ENCODE results near the gene ASB15.

The ASB15 gene

DNA sequence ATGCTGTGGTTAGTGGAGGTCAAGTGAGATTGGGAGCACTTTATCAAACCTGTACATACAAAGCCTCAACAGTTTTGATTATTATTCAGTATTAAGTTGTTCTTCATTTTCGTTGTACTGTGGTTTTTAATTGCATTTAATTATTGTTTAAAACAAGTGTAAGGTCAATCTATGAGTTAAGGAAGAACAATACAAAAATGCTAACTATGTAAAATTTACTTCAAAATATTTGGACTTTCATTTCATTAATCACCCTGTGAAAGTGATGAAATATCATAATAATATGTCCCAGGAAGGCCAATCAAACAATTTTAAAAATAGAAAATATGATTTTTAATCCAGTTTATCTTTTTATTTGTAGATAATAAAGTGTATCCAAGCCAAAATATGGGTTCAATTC is 30.4 kb upstream of the ASB15 start:
- TF ChIP-seq POLR2A (IDR thresholded peaks at IDR 0.05; ENCODE audit: extremely low read depth, insufficient read length) = no peak
- TF ChIP-seq, protein P1, sequence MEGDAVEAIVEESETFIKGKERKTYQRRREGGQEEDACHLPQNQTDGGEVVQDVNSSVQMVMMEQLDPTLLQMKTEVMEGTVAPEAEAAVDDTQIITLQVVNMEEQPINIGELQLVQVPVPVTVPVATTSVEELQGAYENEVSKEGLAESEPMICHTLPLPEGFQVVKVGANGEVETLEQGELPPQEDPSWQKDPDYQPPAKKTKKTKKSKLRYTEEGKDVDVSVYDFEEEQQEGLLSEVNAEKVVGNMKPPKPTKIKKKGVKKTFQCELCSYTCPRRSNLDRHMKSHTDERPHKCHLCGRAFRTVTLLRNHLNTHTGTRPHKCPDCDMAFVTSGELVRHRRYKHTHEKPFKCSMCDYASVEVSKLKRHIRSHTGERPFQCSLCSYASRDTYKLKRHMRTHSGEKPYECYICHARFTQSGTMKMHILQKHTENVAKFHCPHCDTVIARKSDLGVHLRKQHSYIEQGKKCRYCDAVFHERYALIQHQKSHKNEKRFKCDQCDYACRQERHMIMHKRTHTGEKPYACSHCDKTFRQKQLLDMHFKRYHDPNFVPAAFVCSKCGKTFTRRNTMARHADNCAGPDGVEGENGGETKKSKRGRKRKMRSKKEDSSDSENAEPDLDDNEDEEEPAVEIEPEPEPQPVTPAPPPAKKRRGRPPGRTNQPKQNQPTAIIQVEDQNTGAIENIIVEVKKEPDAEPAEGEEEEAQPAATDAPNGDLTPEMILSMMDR (IDR thresholded peaks at IDR 0.05; ENCODE audit: low read depth, low read length) = no peak
- TF ChIP-seq, protein P2, sequence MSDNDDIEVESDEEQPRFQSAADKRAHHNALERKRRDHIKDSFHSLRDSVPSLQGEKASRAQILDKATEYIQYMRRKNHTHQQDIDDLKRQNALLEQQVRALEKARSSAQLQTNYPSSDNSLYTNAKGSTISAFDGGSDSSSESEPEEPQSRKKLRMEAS (IDR thresholded peaks at IDR 0.05; ENCODE audit: low read depth, low read length) = no peak
- no peak for TF ChIP-seq MYC (IDR thresholded peaks at IDR 0.05; ENCODE audit: low read depth, low read length)
- no peak for DNase-seq (ENCODE audit: low read depth)
- H3K4me3 ChIP-seq (ENCODE audit: low read depth, low read length) = no peak overlapping the region

DNA sequence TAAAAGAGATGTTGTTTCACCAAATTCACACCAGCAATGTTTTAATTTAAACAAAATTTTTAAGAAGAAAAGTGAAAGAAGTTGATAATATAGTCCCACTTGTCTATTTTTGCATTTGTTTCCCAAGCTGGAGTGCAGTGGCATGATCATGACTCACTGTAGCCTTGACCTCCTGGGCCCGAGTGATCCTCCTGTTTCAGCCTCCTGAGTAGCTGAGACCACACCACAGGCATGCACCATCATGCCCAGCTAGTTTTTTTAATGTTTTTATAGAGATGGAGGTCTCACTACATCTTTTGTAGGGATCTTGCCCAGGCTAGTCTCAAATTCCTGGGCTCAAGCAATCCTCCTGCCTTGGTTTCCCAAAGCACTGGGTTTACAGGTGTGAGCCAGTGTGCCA is 29.9 kb upstream of the ASB15 start:
- no peak overlapping the region for H3K4me3 ChIP-seq (ENCODE audit: low read depth, low read length)
- DNase-seq (ENCODE audit: low read depth) = no peak
- TF ChIP-seq, protein P1 (IDR thresholded peaks at IDR 0.05; ENCODE audit: low read depth, low read length) = no peak
- TF ChIP-seq, protein P2 (IDR thresholded peaks at IDR 0.05; ENCODE audit: low read depth, low read length) = no peak
- TF ChIP-seq POLR2A (IDR thresholded peaks at IDR 0.05; ENCODE audit: extremely low read depth, insufficient read length) (no peak), MYC (IDR thresholded peaks at IDR 0.05; ENCODE audit: low read depth, low read length) (no peak)

DNA sequence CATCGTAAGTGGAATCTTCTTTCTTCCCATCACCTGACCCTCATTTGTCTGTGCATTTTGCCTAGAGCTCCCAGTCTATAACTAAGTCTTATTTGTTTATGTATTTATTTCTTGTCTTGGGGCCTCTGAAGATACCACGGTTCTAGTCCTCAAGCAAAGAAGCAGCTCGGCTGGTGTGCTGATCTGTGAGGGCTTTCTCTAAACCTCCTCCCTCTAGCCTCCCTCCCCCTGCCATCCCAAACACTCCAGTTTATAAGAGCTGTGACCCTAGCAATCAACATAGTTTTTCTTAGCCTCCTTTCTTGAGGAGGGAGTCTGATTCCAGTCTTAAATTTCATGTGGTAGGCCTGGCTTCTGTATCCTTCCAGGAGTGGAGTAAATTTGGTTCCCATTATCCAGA is 28.3 kb upstream of the ASB15 start:
- TF ChIP-seq, protein P1 (IDR thresholded peaks at IDR 0.05; ENCODE audit: low read depth, low read length) = no peak
- no peak for TF ChIP-seq POLR2A (IDR thresholded peaks at IDR 0.05; ENCODE audit: extremely low read depth, insufficient read length)
- no peak for TF ChIP-seq MYC (IDR thresholded peaks at IDR 0.05; ENCODE audit: low read depth, low read length)
- DNase-seq (ENCODE audit: low read depth) = no peak
- H3K4me3 ChIP-seq (ENCODE audit: low read depth, low read length) = no peak overlapping the region

DNA sequence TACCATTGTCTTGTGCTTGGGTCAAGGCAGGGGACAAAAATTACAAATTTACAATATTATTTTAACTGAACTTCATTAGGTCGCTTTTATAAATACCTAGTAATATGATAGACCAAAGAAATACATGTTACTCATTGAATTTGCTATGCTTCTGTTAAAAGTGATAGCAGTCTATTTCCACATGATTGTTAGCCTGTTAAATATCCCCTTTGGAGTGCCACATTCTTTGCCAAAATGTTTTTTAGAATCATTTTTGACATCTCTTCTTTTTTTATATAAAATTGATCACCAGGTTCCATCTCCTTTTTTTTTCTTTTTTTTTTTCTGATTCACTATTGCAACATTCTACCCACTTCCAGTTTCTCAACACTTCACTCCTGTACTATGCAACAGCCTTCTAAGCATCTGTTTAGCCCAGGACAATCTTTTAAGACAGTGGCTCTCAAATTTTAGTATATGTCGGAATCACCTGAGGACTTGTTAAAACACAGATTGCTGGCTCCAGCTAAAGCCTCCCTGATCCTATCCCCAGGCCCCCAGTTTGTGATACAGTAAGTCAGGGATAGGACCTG is 27.6 kb upstream of the ASB15 start:
- TF ChIP-seq, protein P1 (IDR thresholded peaks at IDR 0.05; ENCODE audit: low read depth, low read length) = no peak
- peak; percentile 32 for DNase-seq (ENCODE audit: low read depth)
- no peak overlapping the region for H3K4me3 ChIP-seq (ENCODE audit: low read depth, low read length)

DNA sequence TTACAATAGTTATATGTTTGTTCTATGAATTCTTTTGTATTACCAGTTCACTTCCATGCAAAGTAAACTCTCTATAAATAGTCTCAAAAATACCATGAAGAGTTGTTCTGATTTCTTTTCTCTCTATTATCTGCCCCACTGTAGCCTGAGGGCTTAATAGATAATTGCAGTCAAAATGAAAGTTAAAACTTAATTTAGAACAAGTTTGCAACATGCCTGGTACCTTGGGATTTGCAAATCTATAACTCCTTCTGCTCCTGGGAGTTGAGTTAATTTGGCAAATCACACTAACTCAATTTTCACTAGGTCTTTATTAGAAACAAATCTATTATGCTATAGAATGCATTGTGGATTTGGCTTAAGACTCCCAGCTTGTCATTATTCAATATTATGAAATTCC is 22.2 kb upstream of the ASB15 start:
- TF ChIP-seq, protein P1 (IDR thresholded peaks at IDR 0.05; ENCODE audit: low read depth, low read length) = no peak
- no peak for TF ChIP-seq MYC (IDR thresholded peaks at IDR 0.05; ENCODE audit: low read depth, low read length)
- TF ChIP-seq, protein P2 (IDR thresholded peaks at IDR 0.05; ENCODE audit: low read depth, low read length) = no peak
- TF ChIP-seq POLR2A (IDR thresholded peaks at IDR 0.05; ENCODE audit: extremely low read depth, insufficient read length) = no peak
- DNase-seq (ENCODE audit: low read depth) = no peak
- H3K4me3 ChIP-seq (ENCODE audit: low read depth, low read length) = no peak overlapping the region

DNA sequence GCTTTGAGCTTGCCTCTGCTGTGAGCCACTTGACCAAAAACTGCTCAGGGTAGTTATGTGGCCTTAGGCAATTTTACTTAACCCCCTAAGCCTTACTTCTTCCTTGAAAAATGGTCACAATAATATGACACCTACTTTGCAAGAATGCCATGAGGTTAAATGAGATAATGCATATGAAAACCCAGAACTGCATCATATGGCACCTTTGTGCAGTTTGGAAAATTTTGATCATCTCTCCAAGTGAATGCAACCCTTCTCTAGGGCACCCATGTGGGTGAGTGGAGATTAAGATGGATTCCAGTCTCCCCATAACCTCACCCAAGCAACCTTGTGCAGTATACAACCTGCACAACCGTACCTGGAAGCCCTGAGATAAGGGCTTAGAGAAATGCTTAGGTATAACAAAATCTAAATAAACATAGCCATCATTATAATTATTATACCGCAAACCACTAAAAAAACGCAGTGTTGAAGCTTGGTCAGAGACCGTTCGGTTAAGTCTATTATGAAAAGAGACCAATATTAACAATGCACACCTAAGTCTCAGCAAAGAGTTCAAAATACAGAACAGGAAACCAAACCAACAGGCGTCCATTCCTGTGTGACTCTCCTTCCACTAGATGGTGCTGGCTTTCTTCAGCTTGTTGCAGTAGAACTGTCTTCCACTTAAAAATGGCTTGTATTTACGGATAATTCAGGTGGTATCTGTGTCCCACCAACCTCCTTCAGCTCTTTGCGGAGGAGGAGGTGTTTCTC is 21.0 kb upstream of the ASB15 start:
- peak; percentile 55 for DNase-seq (ENCODE audit: low read depth)
- TF ChIP-seq, protein P2 (IDR thresholded peaks at IDR 0.05; ENCODE audit: low read depth, low read length) = no peak
- TF ChIP-seq POLR2A (IDR thresholded peaks at IDR 0.05; ENCODE audit: extremely low read depth, insufficient read length) (no peak), MYC (IDR thresholded peaks at IDR 0.05; ENCODE audit: low read depth, low read length) (no peak)
- TF ChIP-seq, protein P1 (IDR thresholded peaks at IDR 0.05; ENCODE audit: low read depth, low read length) = peak; percentile 86
- H3K4me3 ChIP-seq (ENCODE audit: low read depth, low read length) = no peak overlapping the region

Data from NB4 (cell line).